GM21390 (cell line): Measurements from ENCODE around the gene TSEN34.

ENCODE experiments used
- ATAC-seq: cut with Tn5 transposase; IDR thresholded peaks from one replicate; pipeline ENCODE4 v1.9.1; 2021; ENCODE audit not compliant: unreplicated experiment

TSEN34 gene

GRCh38 chr19:54191011-54191810 is at the start of gene TSEN34:
Gene TSEN34 (plus strand): TSS chr19:54191308. CDS start chr19:54191365, 57 bp downstream.
- peak; percentile 29 for ATAC-seq

- no peak for ATAC-seq
Measured at GRCh38 chr19:54141356-54141755, 49.8 kb upstream of the TSEN34 start.

- ATAC-seq = no peak
Measured at GRCh38 chr19:54142166-54142780, 48.8 kb upstream of the TSEN34 start.

- ATAC-seq = no peak
Measured at GRCh38 chr19:54145541-54146158, 45.5 kb upstream of the TSEN34 start.

- ATAC-seq = no peak
Measured at GRCh38 chr19:54147676-54148075, 43.4 kb upstream of the TSEN34 start.

GRCh38 chr19:54148158-54148557 is 43.0 kb upstream of the TSEN34 start:
- no peak for ATAC-seq

GRCh38 chr19:54149021-54149812 is 41.9 kb upstream of the TSEN34 start:
- no peak for ATAC-seq

- no peak for ATAC-seq
Measured at GRCh38 chr19:54151362-54152035, 39.6 kb upstream of the TSEN34 start.

- ATAC-seq = no peak
Measured at GRCh38 chr19:54152267-54152666, 38.8 kb upstream of the TSEN34 start.

GRCh38 chr19:54152878-54153524 is 38.1 kb upstream of the TSEN34 start:
- no peak for ATAC-seq

GRCh38 chr19:54153731-54154326 is 37.3 kb upstream of the TSEN34 start:
- no peak for ATAC-seq

GRCh38 chr19:54154603-54155345 is 36.3 kb upstream of the TSEN34 start:
- no peak for ATAC-seq

- ATAC-seq = no peak
Measured at GRCh38 chr19:54155694-54156093, 35.4 kb upstream of the TSEN34 start.

GRCh38 chr19:54156490-54156889 is 34.6 kb upstream of the TSEN34 start:
- ATAC-seq = no peak

- no peak for ATAC-seq
Measured at GRCh38 chr19:54156953-54157352, 34.2 kb upstream of the TSEN34 start.

GRCh38 chr19:54158812-54159351 is 32.2 kb upstream of the TSEN34 start:
- no peak for ATAC-seq

GRCh38 chr19:54159352-54160181 is 31.5 kb upstream of the TSEN34 start, which contains the start of gene LENG1:
Gene LENG1 (minus strand): TSS chr19:54159721. CDS start chr19:54159695, 26 bp downstream.
- ATAC-seq = peak; percentile 92
